Common myeloid progenitor, CD34-positive (primary cell): ENCODE results near the gene OR1S2.

ENCODE experiments used
- CTCF ChIA-PET: fragments of 350-600 bp; sonication (Branson Sonifier 250); formaldehyde crosslinking; loops from one replicate; lab custom pipeline; 2021; ENCODE audit warnings: antibody characterized with exemption; lab: Charles Lee
- POLR2A ChIA-PET: fragments of 350-600 bp; sonication (Branson Sonifier 250); formaldehyde crosslinking; loops from one replicate; lab custom pipeline; 2021; ENCODE audit warnings: antibody characterized with exemption; lab: Charles Lee
- DNase-seq, 3 donors: peaks; one replicate each; pipeline versions ENCODE4 v3.0.0 to v3.0.0-alpha.2; 2013
- H3K27ac ChIP-seq, 2 experiments: 1 replicate in 1 of 2; 2 replicates in 1 of 2; pipeline ENCODE4 v1.7.0; 2013; ENCODE audit warnings: inconsistent platforms in 2 of 2, low read length in 2 of 2, mild to moderate bottlenecking in 2 of 2, low read depth in 1 of 2, moderate library complexity in 1 of 2; ENCODE audit not compliant: severe bottlenecking in 2 of 2, insufficient read depth in 1 of 2, poor library complexity in 1 of 2
- H3K27me3 ChIP-seq, 5 experiments: replicated peaks in 2 of 5; 1 replicate in 3 of 5; 2 replicates in 2 of 5; pipeline versions ENCODE4 v1.6.1 to v1.7.0; 2013; ENCODE audit warnings: low read length in 4 of 5, mild to moderate bottlenecking in 2 of 5, moderate library complexity in 2 of 5, inconsistent platforms in 1 of 5; ENCODE audit not compliant: insufficient read depth in 5 of 5, control insufficient read depth in 4 of 5
- H3K36me3 ChIP-seq, 4 experiments: 1 replicate in 2 of 4; 2 replicates in 2 of 4; pipeline versions ENCODE4 v1.6.1 to v1.7.0; 2013; ENCODE audit warnings: low read length in 3 of 4, control low read depth in 1 of 4, mild to moderate bottlenecking in 1 of 4; ENCODE audit not compliant: control insufficient read depth in 4 of 4, insufficient read depth in 4 of 4
- H3K4me1 ChIP-seq, 4 experiments: 1 replicate in 3 of 4; 2 replicates in 1 of 4; pipeline versions ENCODE4 v1.6.1 to v1.7.1; 2013; ENCODE audit warnings: low read length in 3 of 4, mild to moderate bottlenecking in 3 of 4, control low read depth in 1 of 4, inconsistent platforms in 1 of 4, moderate library complexity in 1 of 4; ENCODE audit not compliant: control insufficient read depth in 4 of 4, insufficient read depth in 4 of 4; ENCODE audit errors: control extremely low read depth in 1 of 4
- H3K4me3 ChIP-seq, 7 experiments: 1 replicate in 4 of 7; 2 replicates in 3 of 7; pipeline versions ENCODE4 v1.5.1 to v1.7.0; 2013; ENCODE audit warnings: mild to moderate bottlenecking in 7 of 7, low read length in 6 of 7, moderate library complexity in 6 of 7, inconsistent platforms in 2 of 7, low read depth in 2 of 7, control low read depth in 1 of 7; ENCODE audit not compliant: insufficient read depth in 4 of 7, control insufficient read depth in 1 of 7; ENCODE audit errors: extremely low read depth in 1 of 7
- H3K9me3 ChIP-seq, 5 experiments: 1 replicate in 4 of 5; 2 replicates in 1 of 5; pipeline versions ENCODE4 v1.6.1 to v1.7.1; 2013; ENCODE audit warnings: low read length in 4 of 5, mild to moderate bottlenecking in 2 of 5, inconsistent platforms in 1 of 5, low read depth in 1 of 5, moderate library complexity in 1 of 5; ENCODE audit not compliant: control insufficient read depth in 4 of 5, insufficient read depth in 2 of 5; ENCODE audit errors: control extremely low read depth in 1 of 5
- WGBS: methylation state at CpG from one replicate; pipeline ENCODE4 v1.1.5; 2013; ENCODE audit not compliant: insufficient coverage; 5-methylcytosine and 5-hydroxymethylcytosine counted together

OR1S2 gene

DNA sequence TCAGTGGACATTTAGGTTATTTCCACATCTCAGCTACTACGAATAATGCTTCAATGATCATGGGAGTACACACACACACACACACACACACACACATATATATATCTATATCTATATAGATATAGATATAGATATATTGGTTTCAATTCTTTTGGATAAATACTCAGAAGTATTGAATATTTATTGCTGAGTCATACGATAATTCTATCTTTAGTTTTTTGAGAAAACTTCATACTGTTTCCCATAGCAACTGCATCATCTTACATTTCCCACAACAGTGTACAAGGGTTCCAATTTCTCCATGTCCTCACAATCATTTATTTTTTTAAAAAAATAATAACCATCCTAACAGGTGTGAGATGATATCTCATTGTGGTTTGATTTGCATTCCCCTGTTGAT, 8.0 kb downstream of the OR1S2 start:
- Histone ChIP-seq H3K27me3 (no peaks in the 10 kb centered on the region), H3K4me3 (no peak overlapping the region), H3K27ac (no peak overlapping the region), H3K4me1 (no peaks in the 10 kb centered on the region), H3K9me3 (peaks cover 0 to 15% (median 0%) of the 10 kb centered on the region in 5 experiments), H3K36me3 (no peaks in the 10 kb centered on the region)
- no CpG with 5 or more reads among the region's 2 CpGs for WGBS
- ChIA-PET POLR2A (interaction anchor here (0.5 kb wide), 1 partner anchor 128 kb away, joined by 3 read pairs; no protein-coding TSS in a partner anchor), CTCF (no interaction called here)
- no peak for DNase-seq

GRCh38 chr11:58193391-58193790, 10.6 kb downstream of the OR1S2 start:
- POLR2A ChIA-PET, result no interaction called here
- Histone ChIP-seq H3K27me3 (no peaks in the 10 kb centered on the region), H3K4me3 (no peak overlapping the region), H3K27ac (no peak overlapping the region), H3K4me1 (no peaks in the 10 kb centered on the region), H3K9me3 (peaks cover 0 to 10% (median 0%) of the 10 kb centered on the region in 5 experiments), H3K36me3 (no peaks in the 10 kb centered on the region)
- CTCF ChIA-PET, result no interaction called here
- no peak for DNase-seq

DNA sequence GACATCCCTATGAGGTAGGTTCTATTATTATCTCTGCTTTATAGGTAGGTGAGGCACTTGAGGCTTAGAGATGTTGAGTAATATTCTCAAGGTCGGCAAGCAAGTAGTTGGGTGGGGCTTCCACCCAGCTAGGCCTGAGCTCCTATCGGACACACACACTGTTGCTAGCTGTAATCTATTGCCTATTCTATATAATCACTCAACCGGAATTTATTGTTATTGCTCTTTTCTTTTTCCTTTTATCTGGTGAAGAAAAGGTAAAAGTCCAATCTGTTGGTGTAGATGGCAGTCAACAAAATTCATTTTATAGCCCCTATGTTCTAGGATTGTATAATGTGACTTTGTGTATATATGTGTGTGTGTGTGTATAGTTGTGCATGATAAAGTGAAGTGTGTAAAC, 11.7 kb downstream of the OR1S2 start:
- ChIA-PET POLR2A (no interaction called here), CTCF (no interaction called here)
- Histone ChIP-seq H3K4me1 (no peaks in the 10 kb centered on the region), H3K36me3 (no peaks in the 10 kb centered on the region), H3K9me3 (peaks cover 0 to 2% (median 0%) of the 10 kb centered on the region in 5 experiments), H3K4me3 (no peak overlapping the region), H3K27ac (no peak overlapping the region), H3K27me3 (no peaks in the 10 kb centered on the region)
- WGBS, result no CpG with 5 or more reads among the region's 3 CpGs
- DNase-seq, result no peak

DNA sequence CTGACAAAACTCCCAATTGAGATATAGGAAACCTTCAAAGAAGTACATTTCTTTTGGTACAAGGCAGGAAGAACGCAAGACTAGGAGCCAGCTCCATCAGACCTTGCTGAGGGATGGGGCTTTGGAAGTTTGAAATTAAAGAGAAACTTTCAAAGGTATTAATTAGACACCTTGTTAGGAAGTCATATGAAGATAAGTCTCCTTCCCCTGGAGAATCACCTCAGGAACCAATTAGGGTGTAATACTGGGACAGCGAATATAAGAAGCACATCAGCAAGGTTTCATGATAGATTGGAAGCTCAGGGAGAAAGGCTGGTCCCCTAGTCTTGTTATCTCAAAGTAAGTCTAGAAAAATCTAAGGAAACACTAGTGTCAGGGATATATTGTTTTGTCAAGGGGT, 15.2 kb downstream of the OR1S2 start, which contains the start of gene OR9Q2:
Gene OR9Q2, plus strand, starts transcription at position 301 of the 400 bp plus-strand sequence. CDS start 1,421 bp downstream, outside the sequence.
- no peak within 1 kb of the TSS for H3K27ac ChIP-seq
- H3K9me3 ChIP-seq, result no peaks in the 10 kb centered on the region
- H3K36me3 ChIP-seq, result no peaks in the 10 kb centered on the region
- H3K27me3 ChIP-seq, result no peaks in the 10 kb centered on the region
- H3K4me1 ChIP-seq, result no peaks in the 10 kb centered on the region
- no peak within 1 kb of the TSS for H3K4me3 ChIP-seq
- ChIA-PET POLR2A (no interaction called here), CTCF (no interaction called here)
- 86% methylated on average over 2 of the region's 2 CpGs for WGBS
- no peak for DNase-seq

DNA sequence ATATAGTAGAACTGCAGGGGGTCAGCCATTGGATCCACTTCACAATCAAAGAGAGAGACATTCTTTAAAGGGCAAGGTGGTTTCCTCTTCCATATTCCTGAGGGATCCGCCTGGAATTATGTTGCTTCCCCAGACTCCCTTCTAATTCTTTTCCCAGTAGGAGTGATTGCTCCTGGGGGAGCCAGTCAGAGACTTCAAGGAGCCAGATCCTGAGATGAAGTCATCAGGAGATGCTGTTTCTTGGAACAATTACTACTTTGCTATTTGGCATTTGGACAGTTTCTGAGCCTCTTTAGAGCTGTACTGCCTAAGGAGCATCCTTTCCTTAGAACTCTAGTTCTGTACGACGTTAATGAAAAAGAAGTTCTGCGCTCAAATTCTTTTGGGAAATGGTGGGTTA, 17.0 kb downstream of the OR1S2 start:
- no peak for DNase-seq
- ChIA-PET CTCF (no interaction called here), POLR2A (no interaction called here)
- Histone ChIP-seq H3K4me3 (no peak overlapping the region), H3K36me3 (no peaks in the 10 kb centered on the region), H3K27ac (no peak overlapping the region), H3K27me3 (no peaks in the 10 kb centered on the region), H3K9me3 (no peaks in the 10 kb centered on the region), H3K4me1 (no peaks in the 10 kb centered on the region)
- no CpG with 5 or more reads among the region's 4 CpGs for WGBS

- DNase-seq, result no peak
- Histone ChIP-seq H3K27ac (no peak overlapping the region), H3K36me3 (no peaks in the 10 kb centered on the region), H3K27me3 (no peaks in the 10 kb centered on the region), H3K9me3 (peaks cover 0 to 1% (median 0%) of the 10 kb centered on the region in 5 experiments), H3K4me3 (no peak overlapping the region), H3K4me1 (peaks cover 0 to 2% (median 0%) of the 10 kb centered on the region in 4 experiments)
- ChIA-PET CTCF (no interaction called here), POLR2A (no interaction called here)
- WGBS, result 95% methylated on average over 7 of the region's 7 CpGs
Measured at GRCh38 chr11:58179648-58180047, 24.3 kb downstream of the OR1S2 start.

DNA sequence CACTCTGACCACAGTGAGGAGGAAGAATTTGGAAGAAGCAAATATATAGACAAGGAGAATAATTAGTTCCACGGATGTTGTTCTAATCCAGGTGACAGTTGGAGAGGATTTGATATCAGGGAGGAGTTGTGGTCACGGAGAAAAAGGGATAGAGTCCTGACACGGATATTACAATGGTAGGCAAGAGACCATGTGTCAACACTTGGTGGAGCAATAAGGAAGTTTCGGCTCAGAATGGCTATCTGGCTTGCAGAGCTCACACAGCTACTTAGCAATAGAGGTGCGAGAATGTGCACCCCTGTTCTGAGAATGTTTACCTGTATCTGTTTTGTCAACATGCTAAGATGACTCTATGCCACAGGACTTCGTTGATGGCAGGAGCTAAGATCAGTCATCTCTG, 25.5 kb downstream of the OR1S2 start:
- Histone ChIP-seq H3K4me1 (peaks cover 0 to 2% (median 0%) of the 10 kb centered on the region in 4 experiments), H3K27ac (no peak overlapping the region), H3K27me3 (no peaks in the 10 kb centered on the region), H3K4me3 (no peak overlapping the region), H3K36me3 (no peaks in the 10 kb centered on the region), H3K9me3 (peaks cover 0 to 1% (median 0%) of the 10 kb centered on the region in 5 experiments)
- CTCF ChIA-PET, result interaction anchor here (1.1 kb wide), 1 partner anchor 28 kb away, joined by 3 read pairs; no protein-coding TSS in a partner anchor
- 85% methylated on average over 5 of the region's 6 CpGs for WGBS
- DNase-seq, result no peak
- POLR2A ChIA-PET, result no interaction called here
